ENCODE data around the gene NUBPL. TPM values are rescaled to one million over a fixed set of nuclear protein-coding genes. Genes with fewer than 3 reads are reported as not detected.

The NUBPL gene
- total RNA-seq, 4 donors from 2014 or later, result 4.6 to 8.8 (median 7.7) TPM

DNA sequence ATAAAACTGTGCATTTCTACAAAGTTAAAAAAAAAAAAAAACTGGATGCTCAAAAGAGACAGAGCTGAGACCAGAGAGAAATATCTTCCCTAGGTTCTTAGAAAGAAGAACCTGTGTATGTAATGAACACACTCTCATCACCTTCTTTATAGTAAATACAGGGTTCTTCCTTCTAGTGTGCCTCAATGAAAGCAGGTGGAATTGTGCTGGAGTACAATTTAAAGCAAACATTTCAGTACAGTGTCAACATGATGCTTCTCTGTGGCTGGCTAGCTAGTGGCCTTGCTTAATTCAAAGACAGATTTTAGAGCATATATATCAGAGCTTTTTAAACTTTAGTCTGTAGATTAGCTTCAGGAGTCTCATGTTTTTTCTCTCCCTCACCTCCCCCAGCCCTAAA is 266.1 kb downstream of the NUBPL start:
- no peak for DNase-seq

DNA sequence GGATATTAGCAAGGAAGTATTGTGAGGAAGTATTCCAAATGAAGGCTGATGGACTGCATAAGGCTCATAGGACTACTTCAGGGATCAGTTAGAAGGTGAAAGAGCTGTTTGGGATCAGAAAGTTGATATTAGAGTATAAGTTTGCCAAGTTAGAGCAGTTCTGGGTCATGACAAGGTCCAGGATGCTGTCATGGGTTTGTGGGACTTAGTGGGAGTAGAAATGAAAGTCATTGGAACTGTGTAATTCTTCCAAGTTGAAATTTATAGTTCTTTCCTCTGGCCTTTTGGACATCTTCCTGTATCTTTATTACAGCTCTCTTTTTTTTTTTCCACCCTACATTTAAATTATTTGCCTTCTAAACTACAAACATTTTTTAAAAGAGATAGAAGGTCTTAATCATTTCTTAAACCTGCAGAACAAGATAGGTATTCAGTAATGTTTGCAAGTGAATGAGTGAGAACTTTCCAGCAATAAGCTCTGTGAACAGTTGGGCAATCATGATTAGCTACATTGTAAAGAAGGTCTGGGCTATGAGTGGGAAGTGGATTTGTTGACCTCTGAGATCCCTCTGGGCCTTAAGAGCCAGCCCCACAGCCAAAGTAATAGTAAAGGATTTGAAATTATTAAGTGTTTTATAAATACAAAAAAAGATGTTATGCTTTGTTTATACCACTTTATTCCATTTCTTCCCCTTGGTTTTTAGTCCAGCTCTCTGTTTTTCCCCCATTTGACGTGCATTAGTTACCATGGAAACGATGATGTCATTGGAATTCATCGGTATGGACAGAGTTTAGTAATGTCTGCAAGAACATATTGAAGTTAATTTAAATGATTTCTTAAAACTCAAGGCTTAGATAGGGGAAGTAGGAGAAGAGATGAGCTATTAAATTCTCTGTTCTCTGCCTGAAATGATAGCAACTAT is 268.0 kb downstream of the NUBPL start:
- no peak overlapping the region for H3K4me3 ChIP-seq
- H3K27me3 ChIP-seq, result no peaks in the 10 kb centered on the region
- no peak overlapping the region for H3K27ac ChIP-seq
- no peaks in the 10 kb centered on the region for H3K4me1 ChIP-seq
- TF ChIP-seq, protein P1, sequence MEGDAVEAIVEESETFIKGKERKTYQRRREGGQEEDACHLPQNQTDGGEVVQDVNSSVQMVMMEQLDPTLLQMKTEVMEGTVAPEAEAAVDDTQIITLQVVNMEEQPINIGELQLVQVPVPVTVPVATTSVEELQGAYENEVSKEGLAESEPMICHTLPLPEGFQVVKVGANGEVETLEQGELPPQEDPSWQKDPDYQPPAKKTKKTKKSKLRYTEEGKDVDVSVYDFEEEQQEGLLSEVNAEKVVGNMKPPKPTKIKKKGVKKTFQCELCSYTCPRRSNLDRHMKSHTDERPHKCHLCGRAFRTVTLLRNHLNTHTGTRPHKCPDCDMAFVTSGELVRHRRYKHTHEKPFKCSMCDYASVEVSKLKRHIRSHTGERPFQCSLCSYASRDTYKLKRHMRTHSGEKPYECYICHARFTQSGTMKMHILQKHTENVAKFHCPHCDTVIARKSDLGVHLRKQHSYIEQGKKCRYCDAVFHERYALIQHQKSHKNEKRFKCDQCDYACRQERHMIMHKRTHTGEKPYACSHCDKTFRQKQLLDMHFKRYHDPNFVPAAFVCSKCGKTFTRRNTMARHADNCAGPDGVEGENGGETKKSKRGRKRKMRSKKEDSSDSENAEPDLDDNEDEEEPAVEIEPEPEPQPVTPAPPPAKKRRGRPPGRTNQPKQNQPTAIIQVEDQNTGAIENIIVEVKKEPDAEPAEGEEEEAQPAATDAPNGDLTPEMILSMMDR (IDR thresholded peaks at IDR 0.05), result no peak
- TF ChIP-seq POLR2A (IDR thresholded peaks at IDR 0.05), result no peak
- no peaks in the 10 kb centered on the region for H3K9me3 ChIP-seq
- no peak for DNase-seq
- no peaks in the 10 kb centered on the region for H3K36me3 ChIP-seq

More for the DNA sequence above, 266.1 kb downstream of the NUBPL start:
- no peaks in the 10 kb centered on the region for H3K9me3 ChIP-seq
- H3K4me1 ChIP-seq, result no peaks in the 10 kb centered on the region
- no peak overlapping the region for H3K4me3 ChIP-seq
- TF ChIP-seq, protein P1 (IDR thresholded peaks at IDR 0.05), result no peak
- no peak for TF ChIP-seq POLR2A (IDR thresholded peaks at IDR 0.05)
- H3K27me3 ChIP-seq, result no peaks in the 10 kb centered on the region
- H3K36me3 ChIP-seq, result no peaks in the 10 kb centered on the region
- no peak overlapping the region for H3K27ac ChIP-seq

DNA sequence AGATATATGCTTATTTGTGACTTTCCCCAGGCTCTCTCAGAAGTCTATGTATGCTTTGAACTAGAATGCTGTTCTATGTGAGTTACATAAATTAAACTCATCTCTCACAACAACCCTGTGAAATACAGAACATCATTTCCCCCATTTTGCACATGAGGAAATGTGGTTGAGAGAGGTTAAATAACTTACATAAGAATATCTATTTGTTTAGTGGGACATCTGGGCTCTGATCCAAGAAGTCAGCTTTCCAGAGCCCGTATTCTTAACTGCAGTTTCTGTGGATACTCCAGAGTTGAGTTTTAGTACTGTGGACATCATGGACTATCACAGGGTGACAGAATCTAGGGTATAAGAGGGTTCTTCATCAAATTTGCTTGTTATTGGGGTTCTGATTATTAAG is 273.4 kb downstream of the NUBPL start:
- Histone ChIP-seq H3K27ac (no peak overlapping the region), H3K9me3 (no peaks in the 10 kb centered on the region), H3K27me3 (no peaks in the 10 kb centered on the region), H3K4me3 (no peak overlapping the region), H3K36me3 (no peaks in the 10 kb centered on the region), H3K4me1 (no peaks in the 10 kb centered on the region)
- no peak for DNase-seq
- TF ChIP-seq, protein P1 (IDR thresholded peaks at IDR 0.05), result no peak
- no peak for TF ChIP-seq POLR2A (IDR thresholded peaks at IDR 0.05)

DNA sequence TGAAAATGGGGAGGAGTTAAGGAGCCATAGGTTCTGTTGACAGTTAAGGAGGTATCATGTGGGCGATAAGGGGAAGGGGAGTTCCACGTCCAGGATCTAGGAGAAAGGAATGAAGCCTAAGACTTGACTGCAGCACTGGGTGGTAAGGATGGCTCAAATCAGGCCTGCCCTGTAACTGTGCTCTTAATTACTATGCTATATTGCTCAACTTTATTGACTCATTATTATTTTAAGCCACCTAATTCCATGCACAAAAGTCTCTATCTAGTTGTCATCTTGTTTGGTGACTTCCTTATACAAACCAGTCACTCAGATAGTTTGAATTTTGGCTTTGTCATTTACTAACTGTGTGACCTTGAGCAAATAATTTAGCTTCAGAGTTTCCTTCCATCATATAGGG is 273.8 kb downstream of the NUBPL start:
- Histone ChIP-seq H3K4me1 (no peaks in the 10 kb centered on the region), H3K27ac (no peak overlapping the region), H3K4me3 (no peak overlapping the region), H3K27me3 (no peaks in the 10 kb centered on the region), H3K36me3 (no peaks in the 10 kb centered on the region), H3K9me3 (no peaks in the 10 kb centered on the region)
- TF ChIP-seq, protein P1 (IDR thresholded peaks at IDR 0.05), result no peak
- TF ChIP-seq POLR2A (IDR thresholded peaks at IDR 0.05), result no peak
- DNase-seq, result no peak

DNA sequence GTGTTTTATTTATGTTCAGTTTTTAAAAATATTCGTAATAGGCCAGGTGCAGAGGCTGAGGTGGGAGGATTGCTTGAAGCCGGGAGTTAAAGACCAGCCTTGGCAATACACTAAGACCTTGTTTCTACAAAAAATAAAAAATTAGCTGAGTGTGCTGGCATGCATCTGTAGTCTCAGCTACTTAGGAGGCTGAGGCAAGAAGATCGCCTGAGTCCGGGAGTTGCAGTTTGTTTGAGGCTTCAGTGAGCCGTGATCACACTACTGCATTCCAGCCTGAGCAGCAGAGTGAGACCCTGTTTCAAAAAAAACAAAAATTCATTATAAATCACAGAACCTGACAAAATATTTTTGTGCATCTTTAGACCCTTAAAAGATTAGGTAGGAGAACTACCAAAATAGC is 275.8 kb downstream of the NUBPL start:
- Histone ChIP-seq H3K4me1 (no peaks in the 10 kb centered on the region), H3K36me3 (no peaks in the 10 kb centered on the region), H3K27ac (no peak overlapping the region), H3K9me3 (no peaks in the 10 kb centered on the region), H3K27me3 (no peaks in the 10 kb centered on the region), H3K4me3 (no peak overlapping the region)
- TF ChIP-seq, protein P1 (IDR thresholded peaks at IDR 0.05), result no peak
- no peak for TF ChIP-seq POLR2A (IDR thresholded peaks at IDR 0.05)
- no peak for DNase-seq

All from Peyer's patch (tissue), 4 donors.